HG03135 (cell line): ENCODE data around the gene CCDC43.
"Not testable (repeated sequence)": the region's sequence is repeated elsewhere in the genome, so short reads cannot be mapped to it uniquely, and the experiment has no call there.

ENCODE experiments used
- ATAC-seq: cut with Tn5 transposase; IDR thresholded peaks from one replicate; pipeline ENCODE4 v1.9.1; 2021; ENCODE audit warnings: mild to moderate bottlenecking, moderate library complexity; ENCODE audit not compliant: unreplicated experiment

Gene CCDC43, protein sequence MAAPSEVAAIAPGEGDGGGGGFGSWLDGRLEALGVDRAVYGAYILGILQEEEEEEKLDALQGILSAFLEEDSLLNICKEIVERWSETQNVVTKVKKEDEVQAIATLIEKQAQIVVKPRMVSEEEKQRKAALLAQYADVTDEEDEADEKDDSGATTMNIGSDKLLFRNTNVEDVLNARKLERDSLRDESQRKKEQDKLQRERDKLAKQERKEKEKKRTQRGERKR

DNA sequence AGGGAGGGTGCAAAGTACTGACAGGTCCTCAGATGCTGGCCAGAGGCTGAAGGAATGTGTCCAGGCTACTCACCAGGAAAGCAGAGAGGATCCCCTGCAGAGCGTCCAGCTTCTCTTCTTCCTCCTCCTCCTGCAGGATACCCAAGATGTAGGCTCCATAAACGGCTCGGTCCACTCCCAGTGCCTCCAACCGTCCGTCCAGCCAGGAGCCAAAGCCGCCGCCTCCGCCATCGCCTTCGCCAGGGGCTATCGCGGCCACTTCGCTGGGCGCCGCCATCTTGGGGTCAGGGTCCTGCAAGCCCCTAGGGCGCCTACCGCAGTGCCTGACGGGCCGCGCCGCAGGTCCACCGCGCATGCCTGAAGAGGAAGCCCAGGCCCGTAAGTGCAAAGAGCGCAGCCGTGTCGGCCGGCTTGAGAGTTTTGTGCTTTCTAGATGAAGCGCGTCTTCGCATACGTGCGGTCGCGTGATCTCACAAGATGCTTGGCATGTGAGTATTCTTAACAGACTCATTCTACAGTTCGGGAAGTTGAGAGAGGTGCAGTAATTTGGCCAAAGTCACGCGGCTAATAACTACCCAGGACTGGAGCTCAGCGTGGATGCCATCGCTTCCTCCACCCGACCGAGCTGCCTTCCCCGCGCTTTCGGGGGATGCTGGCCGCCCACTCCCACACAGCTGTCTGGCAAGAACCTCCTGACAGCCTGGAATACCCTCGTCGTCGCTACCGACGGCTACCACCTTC lies at the start of gene CCDC43:
TSS of gene CCDC43 (minus strand) at position 300 of the 741 bp plus-strand sequence. CDS start at position 277, 23 bp downstream.
- peak; percentile 79 for ATAC-seq

DNA sequence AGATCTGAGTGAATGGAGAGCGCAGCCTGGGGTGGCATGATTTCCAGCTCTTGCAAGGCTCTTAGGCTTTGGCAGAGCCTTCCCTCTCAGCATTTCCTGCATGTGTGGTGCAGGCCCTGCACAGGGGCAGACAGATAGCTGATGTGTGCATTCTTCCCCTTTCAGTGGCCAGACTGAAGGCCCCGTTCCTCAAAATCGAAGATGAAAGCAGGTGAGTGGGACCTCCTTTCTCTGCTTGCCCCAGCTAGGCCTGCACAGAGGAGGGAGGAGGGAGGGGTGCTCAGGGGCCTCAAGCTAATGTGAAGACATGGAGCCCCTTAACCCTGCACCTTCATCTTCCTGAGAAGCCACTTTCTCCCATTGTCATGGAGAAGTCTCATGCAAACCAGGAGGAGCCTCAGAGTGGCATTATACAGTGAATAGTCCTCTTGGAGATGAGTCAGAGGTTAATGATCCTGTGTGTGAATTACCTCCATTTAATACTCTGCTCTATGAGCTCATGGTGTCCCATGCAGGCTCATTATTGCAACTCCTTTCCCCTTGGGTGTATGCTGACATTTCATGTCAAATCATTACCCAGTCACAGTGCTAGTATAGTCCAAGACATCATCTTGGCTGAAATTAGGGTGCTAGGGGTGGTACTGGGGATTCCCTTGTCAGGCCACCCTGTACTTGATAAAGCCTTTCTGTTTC lies 48.8 kb upstream of the CCDC43 start:
- ATAC-seq, result no peak

DNA sequence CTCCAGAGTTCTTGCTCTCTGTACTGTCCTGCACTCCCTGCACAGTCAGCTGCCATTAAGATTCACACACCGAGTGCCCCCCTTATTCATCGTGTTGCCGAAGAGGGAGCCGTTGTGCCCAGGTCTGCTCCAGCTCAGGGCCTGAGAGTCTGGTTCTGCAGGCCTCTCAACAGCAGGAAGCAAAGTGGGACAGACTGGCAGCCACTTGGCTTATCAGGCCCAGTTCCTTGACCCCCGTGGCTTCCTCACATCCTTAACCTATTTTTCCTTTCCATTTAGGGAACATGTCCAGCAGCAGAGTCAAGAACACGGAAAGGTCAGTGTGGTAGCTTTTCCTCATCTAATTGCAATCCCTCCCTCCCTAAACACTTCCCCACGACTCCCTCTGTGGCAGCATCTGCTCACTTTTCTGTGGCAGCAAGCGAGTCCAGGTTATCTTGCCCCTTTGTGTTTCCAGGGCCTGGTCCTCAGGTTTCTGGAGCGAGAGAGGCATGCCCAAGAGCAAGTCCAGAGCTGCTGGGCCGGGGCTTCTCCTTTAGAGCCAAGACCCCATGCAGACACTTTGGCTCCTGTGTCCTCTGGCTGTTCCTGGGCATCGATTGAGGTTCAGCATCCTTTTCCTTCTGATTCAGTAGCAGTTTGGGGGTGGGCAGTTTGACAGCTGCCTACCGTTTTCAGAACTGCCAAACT lies 47.1 kb upstream of the CCDC43 start:
- ATAC-seq, result no peak

DNA sequence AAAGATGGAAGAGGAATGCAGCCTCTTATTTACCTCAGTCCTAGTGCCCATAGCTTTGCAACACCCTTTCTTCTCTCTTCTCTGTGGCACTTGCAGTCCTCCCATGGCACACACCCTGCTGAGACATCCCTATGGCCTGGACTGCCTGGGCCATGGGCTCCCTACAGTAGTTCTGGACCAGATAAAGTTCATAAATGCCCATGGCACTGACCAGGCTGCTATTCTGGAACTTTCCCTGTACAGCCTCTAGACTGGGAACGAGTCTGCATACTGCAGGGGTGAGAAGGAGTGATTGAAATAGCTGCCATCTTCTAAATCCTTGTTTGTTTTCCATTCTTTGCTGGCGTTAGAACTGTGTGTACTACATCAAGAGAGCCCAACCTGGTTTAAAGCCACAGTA lies 44.7 kb upstream of the CCDC43 start:
- no peak for ATAC-seq

DNA sequence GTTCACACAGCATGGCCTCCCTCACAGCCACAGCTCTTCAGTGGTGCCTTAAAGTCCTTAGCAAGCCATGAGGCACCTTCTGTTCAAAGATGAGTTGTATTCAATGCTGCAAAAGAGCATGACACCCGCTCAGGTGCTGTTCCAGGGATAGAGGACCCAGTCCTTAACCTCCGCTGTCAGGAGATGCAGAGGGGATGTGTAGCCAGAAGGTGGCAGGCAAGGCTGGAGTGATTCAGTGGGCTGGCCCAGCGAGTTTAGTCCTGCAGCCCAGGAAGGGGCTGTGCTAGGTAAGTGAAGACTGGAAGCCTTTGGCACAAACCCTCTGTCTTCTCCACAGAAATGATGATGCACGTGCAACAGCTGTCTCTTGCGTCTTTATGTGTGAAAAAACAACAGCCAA lies 44.2 kb upstream of the CCDC43 start:
- ATAC-seq, result no peak

DNA sequence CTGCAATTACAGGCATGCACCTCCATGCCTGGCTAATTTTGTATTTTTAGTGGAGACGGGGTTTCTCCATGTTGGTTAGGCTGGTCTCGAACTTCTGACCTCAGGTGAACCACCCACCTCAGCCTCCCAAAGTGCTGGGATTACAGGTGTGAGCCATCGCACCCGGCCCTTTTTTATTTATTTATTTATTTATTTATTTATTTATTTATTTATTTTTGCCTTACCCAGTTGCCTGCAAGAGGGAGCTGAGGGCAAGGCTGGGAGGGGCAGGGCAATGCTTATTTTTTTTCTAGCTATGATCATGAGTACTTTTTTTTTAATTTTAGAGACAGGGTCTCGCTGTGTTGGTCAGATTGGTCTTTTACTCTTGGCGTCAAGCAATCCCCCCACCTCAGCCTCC lies 36.5 kb upstream of the CCDC43 start:
- not testable (repeated sequence) for ATAC-seq

DNA sequence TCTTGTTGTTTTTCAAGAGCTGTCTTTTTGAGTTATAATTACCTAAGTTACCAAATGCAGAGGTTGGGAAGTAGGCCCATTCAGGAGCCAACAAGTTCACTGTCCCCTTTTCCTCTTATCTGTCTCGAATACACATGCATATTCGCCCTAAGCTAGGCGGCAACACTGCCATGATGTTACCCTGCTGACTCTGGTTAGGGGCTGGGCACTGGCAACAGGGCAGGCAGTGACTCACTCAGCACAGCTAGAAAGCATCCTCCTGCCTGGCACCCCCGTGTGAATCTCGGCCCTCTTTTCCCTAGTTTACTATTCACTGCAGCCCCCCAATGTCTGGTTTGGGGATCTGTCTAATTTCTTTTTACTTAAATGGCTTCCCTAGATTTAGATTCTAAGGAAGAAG lies 32.7 kb upstream of the CCDC43 start:
- ATAC-seq, result no peak

DNA sequence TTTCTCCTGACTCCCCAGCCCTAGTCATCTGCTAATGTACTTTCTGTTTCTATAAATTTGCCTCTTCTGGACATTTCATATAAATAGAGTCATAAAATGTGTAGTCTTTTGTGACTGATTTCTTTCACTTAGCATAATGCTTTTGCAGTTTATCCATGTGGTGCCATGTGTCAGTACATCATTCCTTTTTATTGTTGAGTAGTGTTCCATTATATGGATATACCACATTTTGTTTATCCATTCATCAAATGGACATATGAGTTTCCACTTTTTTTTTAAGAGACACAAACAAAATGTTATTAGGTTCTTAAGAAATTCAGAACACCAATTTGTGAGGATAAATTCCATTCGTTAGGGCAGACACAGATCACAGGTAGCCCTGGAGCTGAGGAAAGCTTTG lies 29.9 kb upstream of the CCDC43 start:
- no peak for ATAC-seq

DNA sequence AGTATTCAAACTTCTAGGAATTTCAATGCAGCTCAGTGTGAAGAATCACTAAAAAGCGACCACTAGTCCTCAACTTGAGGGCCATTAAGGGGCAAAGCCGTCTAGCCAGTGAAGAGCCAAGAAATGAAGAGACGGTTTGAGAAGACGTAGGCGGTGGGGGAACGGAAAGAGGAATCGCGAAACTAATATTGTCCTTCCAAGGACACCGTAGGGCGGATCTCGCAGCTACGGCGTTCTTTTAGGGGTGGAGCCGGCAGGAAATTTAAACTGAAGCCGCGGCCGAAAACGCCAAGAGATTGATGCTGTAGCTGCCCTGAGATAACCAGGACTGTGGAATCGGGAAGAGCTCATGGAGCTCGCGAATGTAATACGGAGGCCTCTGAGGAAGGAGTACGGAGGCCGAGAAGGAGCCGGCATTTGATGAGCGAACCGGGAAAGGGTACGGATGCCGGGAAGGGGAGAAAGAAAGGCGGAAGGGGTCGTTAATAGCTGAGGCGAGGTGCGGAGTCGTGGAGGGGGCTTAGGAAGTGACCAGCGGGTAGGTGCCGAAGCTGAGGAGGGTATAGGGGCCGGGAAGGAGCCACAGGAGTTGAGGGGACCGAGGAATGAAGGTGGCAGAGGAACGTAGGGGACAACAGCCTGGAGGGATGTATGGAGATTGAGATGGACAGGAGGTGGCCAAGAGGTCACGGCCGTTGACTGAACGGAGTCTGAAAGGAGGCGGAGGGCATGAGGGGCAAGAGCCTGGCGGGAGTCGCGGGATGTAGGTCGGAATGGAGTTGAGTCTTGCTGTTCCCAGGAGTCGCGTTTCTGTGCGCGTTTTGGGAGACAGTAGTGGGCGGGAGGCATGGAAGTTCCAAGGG lies 19.1 kb upstream of the CCDC43 start, which contains the start of gene DBF4B:
TSS of gene DBF4B (plus strand) at position 265 of the 863 bp plus-strand sequence. CDS start at position 421, 156 bp downstream.
- ATAC-seq, result peak; percentile 83

DNA sequence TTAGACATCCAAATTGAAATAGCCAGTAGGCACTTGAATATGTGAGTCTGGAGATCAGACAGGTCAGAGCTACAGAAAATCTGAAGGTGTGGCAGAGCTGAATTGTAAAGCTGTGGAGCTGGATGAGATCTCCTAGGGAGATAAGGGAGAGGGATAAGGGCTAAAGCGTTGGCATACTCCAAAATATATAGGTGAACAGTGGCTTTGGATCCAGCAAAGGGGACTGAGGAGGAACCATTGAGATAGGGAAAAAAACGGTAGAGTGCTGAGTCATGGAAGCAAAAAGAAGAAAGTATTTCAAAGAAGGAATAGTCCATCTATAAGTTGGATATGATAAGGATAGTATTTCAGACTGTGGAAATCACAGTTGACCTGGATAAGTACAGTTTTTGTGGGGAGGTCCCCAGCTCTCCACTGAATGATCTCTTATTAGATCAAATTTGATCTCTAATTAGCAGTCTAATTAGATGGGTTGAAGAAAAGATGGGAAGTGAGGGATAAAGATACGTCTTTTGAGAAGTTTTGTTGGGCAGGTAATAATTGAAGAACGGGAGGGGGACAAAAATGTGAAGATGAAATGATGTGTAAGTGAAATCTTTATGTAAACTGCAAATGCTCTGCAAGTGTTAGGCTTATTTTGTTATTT lies 18.3 kb upstream of the CCDC43 start:
- peak; percentile 14 for ATAC-seq

DNA sequence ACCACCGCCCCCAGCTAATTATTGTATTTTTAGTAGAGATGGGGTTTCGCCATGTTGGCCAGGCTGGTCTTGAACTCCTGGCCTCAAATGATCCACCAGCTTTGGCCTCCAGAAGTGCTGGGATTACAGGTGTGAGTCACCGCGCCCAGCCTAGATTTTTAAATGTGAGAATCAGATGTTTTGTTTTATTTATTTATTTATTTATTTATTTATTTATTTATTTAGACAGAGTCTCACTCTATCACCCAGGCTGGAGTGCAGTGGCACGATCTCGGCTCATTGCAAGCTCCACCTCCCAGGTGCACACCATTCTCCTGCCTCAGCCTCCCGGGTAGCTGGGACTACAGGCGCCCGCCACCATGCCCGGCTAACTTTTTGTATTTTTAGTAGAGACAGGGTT lies 10.7 kb upstream of the CCDC43 start:
- ATAC-seq, result not testable (repeated sequence)

DNA sequence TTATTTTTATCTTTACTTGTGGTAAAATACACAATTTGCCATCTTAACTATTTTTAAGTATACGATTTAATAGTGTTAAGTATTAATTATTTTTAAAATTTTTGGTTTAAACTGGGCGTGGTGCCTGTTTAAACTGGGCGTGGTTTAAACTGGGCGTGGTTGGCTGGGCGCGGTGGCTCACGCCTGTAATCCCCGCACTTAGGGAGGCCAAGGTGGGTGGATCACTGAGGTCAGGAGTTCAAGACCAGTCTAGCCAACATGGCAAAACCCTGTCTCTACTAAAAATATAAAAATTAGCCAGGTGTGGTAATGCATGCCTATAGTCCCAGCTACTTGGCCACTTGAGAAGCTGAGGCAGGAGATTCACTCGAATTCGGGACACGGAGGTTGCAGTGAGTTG lies 4.0 kb upstream of the CCDC43 start:
- no peak for ATAC-seq

DNA sequence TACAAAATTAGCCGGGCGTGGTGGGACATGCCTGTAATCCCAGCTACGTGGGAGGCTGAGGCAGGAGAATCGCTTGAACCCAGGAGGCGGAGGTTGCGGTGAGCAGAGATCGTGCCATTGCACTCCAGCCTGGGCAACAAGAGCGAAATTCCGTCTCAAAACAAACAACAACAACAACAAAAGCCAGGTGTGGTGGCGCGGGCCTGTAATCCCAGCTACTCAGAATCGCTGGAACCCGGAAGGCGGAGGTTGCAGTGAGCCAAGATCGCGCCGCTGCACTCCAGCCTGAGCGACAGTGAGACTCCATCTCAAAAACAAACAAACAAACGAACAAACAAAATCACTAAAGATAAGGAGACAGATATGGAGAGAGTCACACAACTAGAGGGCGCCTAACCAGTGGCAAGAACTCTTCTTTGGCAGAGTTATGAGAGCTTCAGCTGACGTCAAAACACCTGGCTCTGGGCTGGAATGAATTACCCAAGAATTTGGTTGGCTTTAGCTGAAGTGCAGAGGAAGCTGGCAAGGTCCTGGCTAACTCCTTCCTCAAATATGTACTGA lies 1.2 kb upstream of the CCDC43 start:
- not testable (repeated sequence) for ATAC-seq

DNA sequence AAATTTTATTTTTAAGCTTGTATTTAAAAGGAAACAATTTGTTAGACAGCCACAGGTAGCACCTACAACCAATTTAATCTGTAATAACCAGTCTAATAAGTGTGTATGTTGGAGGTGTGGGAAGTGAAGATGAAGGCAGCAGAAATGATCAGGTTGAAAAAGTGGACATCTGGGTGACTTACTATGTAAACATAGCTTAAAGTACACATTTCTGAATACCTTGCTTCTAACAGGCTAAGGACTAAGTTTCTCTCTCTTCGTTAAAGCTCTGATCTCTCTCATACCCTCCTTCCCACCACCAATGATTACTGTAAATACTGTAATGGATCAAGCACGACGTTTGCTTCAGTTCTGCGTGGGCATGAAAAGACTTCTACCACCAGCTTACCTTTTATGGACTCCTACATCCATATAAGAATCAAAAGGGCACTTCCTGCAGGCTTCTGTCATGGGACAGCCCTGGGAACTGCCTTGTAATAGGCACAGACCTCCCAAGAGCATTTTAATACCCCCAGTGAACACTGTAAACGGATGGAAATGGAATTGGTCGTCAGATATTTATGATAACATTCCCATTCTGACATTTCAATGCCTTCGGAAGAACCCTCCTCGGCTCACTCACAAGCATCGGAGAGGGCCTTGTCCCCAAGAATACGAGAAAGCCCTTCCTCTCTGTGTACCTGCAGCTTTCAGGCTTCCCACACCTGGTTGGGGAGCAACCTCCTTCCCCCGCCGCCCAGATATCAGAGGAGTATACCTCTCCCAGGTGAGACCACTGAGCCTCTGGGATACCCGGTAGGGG lies 700 bp downstream of the CCDC43 start:
- peak; percentile 15 for ATAC-seq

DNA sequence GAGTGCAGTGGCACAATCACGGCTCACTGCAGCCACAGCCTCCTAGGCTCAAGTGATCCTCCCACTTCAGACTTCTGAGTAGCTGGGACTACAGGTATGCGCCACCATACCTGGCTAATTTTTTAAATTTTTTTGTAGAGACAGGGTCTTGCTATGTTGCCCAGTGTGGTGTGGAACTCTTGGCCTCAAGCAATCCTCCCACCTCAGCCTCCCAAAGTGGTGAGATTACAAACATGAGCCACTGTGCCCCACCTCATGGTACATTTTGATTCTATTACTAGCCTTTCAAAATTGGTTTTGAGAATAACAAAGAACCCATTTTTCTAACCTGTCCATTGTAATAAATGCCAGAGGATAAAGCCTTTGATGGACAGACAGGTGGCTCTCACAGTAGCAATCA lies 1.4 kb downstream of the CCDC43 start:
- no peak for ATAC-seq

DNA sequence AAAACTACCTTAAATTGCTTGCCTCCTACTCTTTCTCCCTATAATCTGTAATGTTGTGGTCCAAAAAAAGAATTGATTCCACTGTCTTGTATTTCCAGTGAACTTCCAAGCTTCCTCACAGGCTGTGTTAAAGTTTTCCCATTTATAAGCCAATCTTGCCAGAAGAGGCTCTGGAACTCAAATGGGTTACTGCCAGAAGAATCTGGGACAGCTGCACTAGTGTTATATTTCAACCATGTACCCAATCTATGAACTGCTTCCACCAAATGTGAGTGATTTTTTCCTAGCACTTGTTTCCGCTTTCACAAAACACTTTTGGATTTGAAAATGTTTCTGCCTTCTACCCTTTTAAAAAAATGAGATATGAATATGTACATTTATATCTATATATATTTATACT lies 1.8 kb downstream of the CCDC43 start:
- no peak for ATAC-seq

DNA sequence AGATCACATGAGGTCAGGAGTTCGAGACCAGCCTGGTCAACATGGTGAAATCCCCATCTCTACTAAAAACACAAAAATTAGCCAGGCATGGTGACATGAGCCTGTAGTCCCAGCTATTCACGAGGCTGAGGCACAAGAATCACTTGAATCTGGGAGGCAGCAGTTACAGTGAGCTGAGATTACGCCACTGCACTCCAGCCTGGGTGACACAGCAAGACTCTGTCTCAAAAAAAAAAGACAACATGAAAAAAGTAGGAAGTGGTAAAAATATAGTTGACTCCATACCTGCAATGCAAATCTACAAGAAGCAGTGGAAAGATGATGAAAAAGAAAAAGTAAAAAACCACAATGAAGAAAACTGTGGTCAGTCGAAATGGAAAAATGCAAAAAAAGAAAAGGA lies 6.3 kb downstream of the CCDC43 start:
- ATAC-seq, result not testable (repeated sequence)

DNA sequence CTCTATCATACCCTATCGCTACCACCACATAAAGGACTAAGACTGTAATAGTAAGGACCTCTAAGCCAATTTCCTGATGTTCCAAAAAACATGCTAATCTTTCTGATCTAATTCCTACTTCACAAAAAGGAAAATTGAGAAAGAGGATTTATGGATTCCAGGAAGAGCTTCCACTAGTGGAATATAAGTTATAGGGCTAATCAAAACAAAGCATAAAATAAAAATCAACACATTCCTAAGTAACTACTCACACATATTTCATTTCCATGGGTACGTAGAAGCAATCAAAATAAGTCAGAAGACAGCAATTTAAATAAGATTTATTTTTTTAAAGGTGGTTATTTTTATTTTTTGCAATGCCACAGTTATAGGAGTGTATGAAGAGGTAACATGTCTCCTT lies 12.4 kb downstream of the CCDC43 start:
- no peak for ATAC-seq

DNA sequence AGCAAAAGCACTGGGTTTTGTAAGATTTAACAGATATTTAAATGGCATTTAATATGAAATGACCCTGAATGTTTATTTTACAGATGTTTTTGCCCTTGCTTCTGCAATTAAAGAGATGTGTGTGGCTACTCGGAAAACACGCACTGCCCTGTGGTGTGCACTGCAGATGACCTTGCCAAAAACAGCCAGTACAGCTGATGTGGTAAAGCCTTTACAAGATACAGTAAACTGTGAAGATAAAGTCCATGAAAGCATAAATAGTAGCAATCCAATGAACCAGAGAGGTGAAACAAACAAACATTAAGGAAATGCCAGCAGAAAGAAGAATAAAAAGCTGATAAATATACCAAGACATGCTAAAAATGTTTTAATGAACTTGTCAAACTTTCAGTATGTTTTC lies 15.7 kb downstream of the CCDC43 start:
- ATAC-seq, result no peak
